HCT116 (cell line): ENCODE data around the gene RFX1. TPM values are rescaled to one million over a fixed set of nuclear protein-coding genes. Genes with fewer than 3 reads are reported as not detected.

Experiments
- ATAC-seq: fragments of 200-7000 bp; cut with Tn5 transposase; 2 replicates; pipeline ENCODE4 v1.9.1; 2020; ENCODE audit warnings: mild to moderate bottlenecking, moderate library complexity
- BruUV-seq: library from RNA; stranded (reverse); fragments of 400-500 nt; replicated peaks from 2 replicates; lab custom pipeline; 2021; lab: Mats Ljungman, UMichigan
- CTCF ChIA-PET: fragments of 300-600 bp; sonication (Branson Sonifier 250); formaldehyde crosslinking; loops from one replicate; lab custom pipeline; 2021; ENCODE audit warnings: antibody characterized with exemption; lab: Charles Lee
- POLR2A ChIA-PET: fragments of 300-600, 350-600 bp; sonication (Branson Sonifier 250); formaldehyde crosslinking; loops from one replicate; lab custom pipeline; 2021; ENCODE audit warnings: antibody characterized with exemption; lab: Charles Lee
- RAD21 ChIA-PET, 2 experiments: fragments of 300-600 bp; sonication (Branson Sonifier 250); formaldehyde crosslinking; loops; one replicate each; lab custom pipeline; 2023; ENCODE audit warnings: low total read pairs in 2 of 2; ENCODE audit not compliant: uncharacterized antibody in 2 of 2, unreplicated experiment in 2 of 2, low non-redundant PET in 1 of 2; lab: Charles Lee
- DNase-seq: peaks from one replicate; pipeline ENCODE4 v3.0.0-alpha.2; 2010; ENCODE audit warnings: low read depth, low spot score
- H2AFZ ChIP-seq: fragments of 200-600 bp; shearing (Covaris generic), sonication (generic); 2 replicates; pipeline ENCODE4 v1.6.1; 2017; ENCODE audit warnings: low read depth, mixed run types, mixed read lengths, antibody characterized with exemption, low read length; ENCODE audit not compliant: poor library complexity, severe bottlenecking
- H3K27ac ChIP-seq: 2 replicates; pipeline ENCODE4 v1.5.1; 2012; ENCODE audit warnings: low read depth, low read length
- H3K27me3 ChIP-seq: fragments of 200-600 bp; sonication (generic); 2 replicates; pipeline ENCODE4 v1.6.1; 2016; ENCODE audit warnings: mixed run types, low read length, mixed read lengths; ENCODE audit not compliant: insufficient read depth
- H3K36me3 ChIP-seq, 2 experiments: fragments of 200-500 bp in 1 of 2; fragments of 200-600 bp in 1 of 2; sonication (Bioruptor generic) in 1 of 2; sonication (generic) in 1 of 2; 2 replicates each; pipeline versions ENCODE4 v1.5.1 to v1.6.1; 2014 to 2016; ENCODE audit warnings: low read length in 2 of 2, inconsistent platforms in 1 of 2, mixed read lengths in 1 of 2, mixed run types in 1 of 2; ENCODE audit not compliant: insufficient read depth in 2 of 2, control insufficient read depth in 1 of 2
- H3K4me1 ChIP-seq, 2 experiments: fragments of 200-600 bp in 1 of 2; sonication (generic) in 1 of 2; 2 replicates each; pipeline versions ENCODE4 v1.5.1 to v1.6.1; 2012 to 2017; ENCODE audit warnings: low read length in 2 of 2, inconsistent platforms in 1 of 2, mild to moderate bottlenecking in 1 of 2, mixed read lengths in 1 of 2, mixed run types in 1 of 2, moderate library complexity in 1 of 2; ENCODE audit not compliant: insufficient read depth in 2 of 2, control insufficient read depth in 1 of 2
- H3K4me2 ChIP-seq: fragments of 200-600 bp; sonication (generic); 2 replicates; pipeline ENCODE4 v1.6.1; 2017; ENCODE audit warnings: mixed run types, low read length, mixed read lengths
- H3K4me3 ChIP-seq, 2 experiments: fragments of 200-600 bp in 1 of 2; sonication (generic) in 1 of 2; replicated peaks in 1 of 2; 2 replicates each; pipeline ENCODE4 v1.5.1; 2011 to 2016; ENCODE audit warnings: low read length in 2 of 2, control low read depth in 1 of 2, low read depth in 1 of 2, mild to moderate bottlenecking in 1 of 2, mixed read lengths in 1 of 2, mixed run types in 1 of 2
- H3K79me2 ChIP-seq: fragments of 200-600 bp; sonication (generic); 2 replicates; pipeline ENCODE4 v1.6.1; 2017; ENCODE audit warnings: mild to moderate bottlenecking, mixed run types, low read length, moderate library complexity, mixed read lengths; ENCODE audit not compliant: insufficient read depth
- H3K9ac ChIP-seq: fragments of 200-600 bp; sonication (generic); 2 replicates; pipeline ENCODE4 v1.6.1; 2016; ENCODE audit warnings: low read length, mixed read lengths
- H3K9me2 ChIP-seq: fragments of 200-600 bp; sonication (generic), shearing (Covaris generic); 2 replicates; pipeline ENCODE4 v1.6.1; 2017; ENCODE audit warnings: mixed run types, mild to moderate bottlenecking, moderate library complexity; ENCODE audit not compliant: insufficient read depth
- H3K9me3 ChIP-seq, 2 experiments: fragments of 200-500 bp in 1 of 2; fragments of 200-600 bp in 1 of 2; sonication (Bioruptor generic) in 1 of 2; sonication (generic) in 1 of 2; 2 replicates each; pipeline ENCODE4 v1.6.1; 2014 to 2017; ENCODE audit warnings: low read length in 2 of 2, mixed read lengths in 2 of 2, inconsistent platforms in 1 of 2, low read depth in 1 of 2, mild to moderate bottlenecking in 1 of 2, mixed run types in 1 of 2, moderate library complexity in 1 of 2; ENCODE audit not compliant: control insufficient read depth in 1 of 2, insufficient read depth in 1 of 2
- H4K20me1 ChIP-seq: fragments of 200-600 bp; sonication (generic), shearing (Covaris generic); 2 replicates; pipeline ENCODE4 v1.6.1; 2017; ENCODE audit warnings: mixed run types, mild to moderate bottlenecking, moderate library complexity; ENCODE audit not compliant: insufficient read depth
- ATF3 ChIP-seq: IDR thresholded peaks from 2 replicates; pipeline ENCODE4 v1.6.1; 2012
- CBX3 ChIP-seq: IDR thresholded peaks from 2 replicates; pipeline ENCODE4 v1.6.1; 2012; ENCODE audit warnings: low read depth
- EGR1 ChIP-seq: IDR thresholded peaks from 2 replicates; pipeline ENCODE4 v1.6.1; 2012; ENCODE audit warnings: low read depth
- ELF1 ChIP-seq: IDR thresholded peaks from 2 replicates; pipeline ENCODE4 v1.6.1; 2012; ENCODE audit warnings: low read depth, borderline replicate concordance
- EZH2 ChIP-seq: fragments of 200-600 bp; sonication (generic); IDR thresholded peaks from 2 replicates; pipeline ENCODE4 v1.6.1; 2017; ENCODE audit warnings: antibody characterized with exemption, mixed run types
- EZH2phosphoT487 ChIP-seq: fragments of 200-600 bp; IDR thresholded peaks from 2 replicates; pipeline ENCODE4 v1.6.1; 2018; ENCODE audit warnings: antibody characterized with exemption, borderline replicate concordance
- MAX ChIP-seq: IDR thresholded peaks from 2 replicates; pipeline ENCODE4 v1.6.1; 2012
- RAD21 ChIP-seq: IDR thresholded peaks from 2 replicates; pipeline ENCODE4 v1.6.1; 2012; ENCODE audit warnings: low read depth, mild to moderate bottlenecking
- SP1 ChIP-seq: IDR thresholded peaks from 2 replicates; pipeline ENCODE4 v1.6.1; 2012; ENCODE audit warnings: low read depth
- SRF ChIP-seq: IDR thresholded peaks from 2 replicates; pipeline ENCODE4 v1.6.1; 2012; ENCODE audit warnings: low read depth
- TCF7L2 ChIP-seq: IDR thresholded peaks from 2 replicates; pipeline ENCODE4 v1.7.0; 2011; ENCODE audit warnings: borderline replicate concordance, inconsistent platforms; ENCODE audit not compliant: insufficient read depth, insufficient read length; ENCODE audit errors: extremely low read depth
- ZFX ChIP-seq: fragments of 450-650 bp; IDR thresholded peaks from 2 replicates; pipeline ENCODE4 v1.6.1; 2017
- intact Hi-C: fragments of 100-400 bp; cut with micrococcal nuclease; formaldehyde crosslinking; loops from 2 replicates; pipeline ENCODE4 v1.10.0; 2022
- total RNA-seq: library from RNA; stranded (reverse); gene quantifications from one replicate; pipeline ENCODE4 v1.2.1, GENCODE V29; 2021; ENCODE audit not compliant: unreplicated experiment
- TF ChIP-seq, protein P1 (sequence below): IDR thresholded peaks from 2 replicates; pipeline ENCODE4 v1.6.1; 2012; ENCODE audit warnings: low read depth
- TF ChIP-seq, protein P2 (sequence below), 3 experiments: fragments of 200-600 bp in 1 of 3; sonication (generic) in 1 of 3; IDR thresholded peaks in 2 of 3; conservative IDR thresholded peaks in 1 of 3; 2 replicates each; pipeline ENCODE4 v1.5.1; 2012 to 2017; ENCODE audit warnings: low read depth in 2 of 3, low read length in 2 of 3, antibody characterized with exemption in 1 of 3, borderline replicate concordance in 1 of 3, control low read depth in 1 of 3, mild to moderate bottlenecking in 1 of 3, mixed read lengths in 1 of 3, mixed run types in 1 of 3, moderate library complexity in 1 of 3; ENCODE audit not compliant: insufficient read depth in 1 of 3

RFX1 gene
- total RNA-seq, 1 experiment from 2014 or later = 16.3 TPM

DNA sequence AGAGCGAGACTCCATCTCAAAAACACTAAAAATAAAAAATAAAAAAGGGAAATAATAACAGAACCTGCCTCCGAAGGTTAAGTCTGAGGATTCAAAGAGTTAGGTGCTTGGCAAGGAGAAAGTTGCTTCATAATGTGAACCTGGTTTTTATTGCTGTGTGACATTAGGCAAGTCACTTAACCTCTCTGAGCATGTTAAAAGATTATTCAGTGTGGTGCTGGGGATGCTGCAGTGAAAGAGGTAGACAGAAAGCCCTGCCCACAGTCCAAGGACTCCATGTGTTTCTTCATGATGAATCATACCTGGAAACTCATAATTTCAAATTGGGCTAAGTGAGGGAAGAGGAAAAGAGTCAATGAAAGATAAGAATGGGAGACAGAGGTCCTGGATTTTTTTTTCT lies 27.8 kb upstream of the RFX1 start:
- no peak overlapping the region for H3K4me2 ChIP-seq
- BruUV-seq = TSS peak; percentile 55
- no peaks in the 10 kb centered on the region for H3K79me2 ChIP-seq
- ChIA-PET RAD21 (no interaction called here), POLR2A (no interaction called here), CTCF (no interaction called here)
- ATAC-seq (no peak), DNase-seq (no peak)
- H3K27ac ChIP-seq = no peak overlapping the region
- H2AFZ ChIP-seq = no peak overlapping the region
- no peaks in the 10 kb centered on the region for H3K27me3 ChIP-seq
- no peaks in the 10 kb centered on the region for H3K9me2 ChIP-seq
- no peak overlapping the region for H3K9ac ChIP-seq
- H3K4me1 ChIP-seq = peaks cover 3 to 15% of the 10 kb centered on the region in 2 experiments
- intact Hi-C loops = no loop called here
- H4K20me1 ChIP-seq = no peaks in the 10 kb centered on the region
- no peaks in the 10 kb centered on the region for H3K9me3 ChIP-seq
- TF ChIP-seq, protein P1, sequence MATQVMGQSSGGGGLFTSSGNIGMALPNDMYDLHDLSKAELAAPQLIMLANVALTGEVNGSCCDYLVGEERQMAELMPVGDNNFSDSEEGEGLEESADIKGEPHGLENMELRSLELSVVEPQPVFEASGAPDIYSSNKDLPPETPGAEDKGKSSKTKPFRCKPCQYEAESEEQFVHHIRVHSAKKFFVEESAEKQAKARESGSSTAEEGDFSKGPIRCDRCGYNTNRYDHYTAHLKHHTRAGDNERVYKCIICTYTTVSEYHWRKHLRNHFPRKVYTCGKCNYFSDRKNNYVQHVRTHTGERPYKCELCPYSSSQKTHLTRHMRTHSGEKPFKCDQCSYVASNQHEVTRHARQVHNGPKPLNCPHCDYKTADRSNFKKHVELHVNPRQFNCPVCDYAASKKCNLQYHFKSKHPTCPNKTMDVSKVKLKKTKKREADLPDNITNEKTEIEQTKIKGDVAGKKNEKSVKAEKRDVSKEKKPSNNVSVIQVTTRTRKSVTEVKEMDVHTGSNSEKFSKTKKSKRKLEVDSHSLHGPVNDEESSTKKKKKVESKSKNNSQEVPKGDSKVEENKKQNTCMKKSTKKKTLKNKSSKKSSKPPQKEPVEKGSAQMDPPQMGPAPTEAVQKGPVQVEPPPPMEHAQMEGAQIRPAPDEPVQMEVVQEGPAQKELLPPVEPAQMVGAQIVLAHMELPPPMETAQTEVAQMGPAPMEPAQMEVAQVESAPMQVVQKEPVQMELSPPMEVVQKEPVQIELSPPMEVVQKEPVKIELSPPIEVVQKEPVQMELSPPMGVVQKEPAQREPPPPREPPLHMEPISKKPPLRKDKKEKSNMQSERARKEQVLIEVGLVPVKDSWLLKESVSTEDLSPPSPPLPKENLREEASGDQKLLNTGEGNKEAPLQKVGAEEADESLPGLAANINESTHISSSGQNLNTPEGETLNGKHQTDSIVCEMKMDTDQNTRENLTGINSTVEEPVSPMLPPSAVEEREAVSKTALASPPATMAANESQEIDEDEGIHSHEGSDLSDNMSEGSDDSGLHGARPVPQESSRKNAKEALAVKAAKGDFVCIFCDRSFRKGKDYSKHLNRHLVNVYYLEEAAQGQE = no peak
- TF ChIP-seq RAD21 (no peak), SRF (no peak), ATF3 (no peak), EGR1 (no peak), CBX3 (no peak), ELF1 (no peak), SP1 (no peak), ZFX (no peak), MAX (no peak), EZH2 (no peak), TCF7L2 (no peak), EZH2phosphoT487 (no peak)
- TF ChIP-seq, protein P2, sequence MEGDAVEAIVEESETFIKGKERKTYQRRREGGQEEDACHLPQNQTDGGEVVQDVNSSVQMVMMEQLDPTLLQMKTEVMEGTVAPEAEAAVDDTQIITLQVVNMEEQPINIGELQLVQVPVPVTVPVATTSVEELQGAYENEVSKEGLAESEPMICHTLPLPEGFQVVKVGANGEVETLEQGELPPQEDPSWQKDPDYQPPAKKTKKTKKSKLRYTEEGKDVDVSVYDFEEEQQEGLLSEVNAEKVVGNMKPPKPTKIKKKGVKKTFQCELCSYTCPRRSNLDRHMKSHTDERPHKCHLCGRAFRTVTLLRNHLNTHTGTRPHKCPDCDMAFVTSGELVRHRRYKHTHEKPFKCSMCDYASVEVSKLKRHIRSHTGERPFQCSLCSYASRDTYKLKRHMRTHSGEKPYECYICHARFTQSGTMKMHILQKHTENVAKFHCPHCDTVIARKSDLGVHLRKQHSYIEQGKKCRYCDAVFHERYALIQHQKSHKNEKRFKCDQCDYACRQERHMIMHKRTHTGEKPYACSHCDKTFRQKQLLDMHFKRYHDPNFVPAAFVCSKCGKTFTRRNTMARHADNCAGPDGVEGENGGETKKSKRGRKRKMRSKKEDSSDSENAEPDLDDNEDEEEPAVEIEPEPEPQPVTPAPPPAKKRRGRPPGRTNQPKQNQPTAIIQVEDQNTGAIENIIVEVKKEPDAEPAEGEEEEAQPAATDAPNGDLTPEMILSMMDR (IDR thresholded peaks at IDR 0.05 in 2 of 3, conservative IDR thresholded peaks at IDR 0.05 in 1 of 3; ENCODE audit: borderline replicate concordance in 1 of 3, insufficient read depth in 1 of 3, low read depth in 2 of 3, low read length in 2 of 3) = no peak
- H3K36me3 ChIP-seq = no peaks in the 10 kb centered on the region
- no peak overlapping the region for H3K4me3 ChIP-seq
